ENCODE measurements around the gene FBF1.

- TF ChIP-seq POLR2A (IDR thresholded peaks at IDR 0.05), result no peak
- no peak for TF ChIP-seq CTCF (IDR thresholded peaks at IDR 0.05)
These were observed 65.5 kb downstream of the FBF1 start for GRCh38 chr17:75875182-75875939.

Data from breast epithelium (tissue), 3 donors.